Glutamatergic neuron (in vitro differentiated cells): ENCODE measurements around the gene HOXC4. TPM values are rescaled to one million over a fixed set of nuclear protein-coding genes. Genes with fewer than 3 reads are reported as not detected.

Experiments used
- DNase-seq: peaks from one replicate; pipeline ENCODE4 v3.0.0; 2022
- H3K27ac Mint-ChIP-seq: one replicate; pipeline ENCODE4 v1.8.0; 2020; ENCODE audit warnings: mild to moderate bottlenecking, mixed read lengths, inconsistent platforms; ENCODE audit not compliant: unreplicated experiment
- H3K27me3 Mint-ChIP-seq: one replicate; pipeline ENCODE4 v1.8.0; 2020; ENCODE audit warnings: mild to moderate bottlenecking, moderate library complexity, mixed read lengths, inconsistent platforms; ENCODE audit not compliant: unreplicated experiment
- H3K36me3 Mint-ChIP-seq: one replicate; pipeline ENCODE4 v1.8.0; 2020; ENCODE audit warnings: mild to moderate bottlenecking, mixed read lengths, inconsistent platforms; ENCODE audit not compliant: unreplicated experiment
- H3K4me1 Mint-ChIP-seq: one replicate; pipeline ENCODE4 v1.8.0; 2020; ENCODE audit warnings: mild to moderate bottlenecking, low read depth, mixed read lengths, inconsistent platforms; ENCODE audit not compliant: unreplicated experiment
- H3K4me3 Mint-ChIP-seq: one replicate; pipeline ENCODE4 v1.8.0; 2020; ENCODE audit warnings: mild to moderate bottlenecking, mixed read lengths, inconsistent platforms; ENCODE audit not compliant: unreplicated experiment
- H3K9me3 Mint-ChIP-seq: one replicate; pipeline ENCODE4 v1.8.0; 2020; ENCODE audit warnings: mild to moderate bottlenecking, moderate library complexity, mixed read lengths, inconsistent platforms; ENCODE audit not compliant: unreplicated experiment
- CTCF ChIP-seq: fragments of 200-600 bp; sonication (generic); IDR thresholded peaks from one replicate; pipeline ENCODE4 v1.5.0; 2021; ENCODE audit not compliant: partially characterized antibody, unreplicated experiment
- total RNA-seq: library from RNA; stranded (reverse); fragmentation: NEBNext Ultra II Directional; extraction: Animal tissue kit (Norgen Biotek cat#: 25700); gene quantifications from one replicate; pipeline ENCODE4 v1.2.1, GENCODE V29; 2021; ENCODE audit not compliant: unreplicated experiment

HOXC4 gene
- total RNA-seq, 1 donor from 2014 or later: not detected

GRCh38 chr12:54012631-54013409, 40.8 kb upstream of the HOXC4 start:
- no peak for DNase-seq
- TF ChIP-seq CTCF: no peak
- Mint-ChIP-seq H3K27me3 (peaks cover 46% of the 10 kb centered on the region), H3K4me3 (no peak overlapping the region), H3K27ac (no peak overlapping the region), H3K9me3 (peaks cover 6% of the 10 kb centered on the region), H3K36me3 (no peaks in the 10 kb centered on the region), H3K4me1 (peaks cover 6% of the 10 kb centered on the region)

GRCh38 chr12:54014377-54015017, 39.1 kb upstream of the HOXC4 start:
- no peak overlapping the region for H3K27ac Mint-ChIP-seq
- DNase-seq: no peak
- peaks cover 46% of the 10 kb centered on the region for H3K27me3 Mint-ChIP-seq
- peaks cover 6% of the 10 kb centered on the region for H3K9me3 Mint-ChIP-seq
- H3K36me3 Mint-ChIP-seq: no peaks in the 10 kb centered on the region
- no peak overlapping the region for H3K4me3 Mint-ChIP-seq
- peaks cover 9% of the 10 kb centered on the region for H3K4me1 Mint-ChIP-seq
- TF ChIP-seq CTCF: no peak

- no peaks in the 10 kb centered on the region for H3K36me3 Mint-ChIP-seq
These were observed 38.4 kb upstream of the HOXC4 start for GRCh38 chr12:54015018-54015931.

GRCh38 chr12:54016051-54016450, 37.6 kb upstream of the HOXC4 start:
- Mint-ChIP-seq H3K36me3 (no peaks in the 10 kb centered on the region), H3K4me3 (no peak overlapping the region), H3K4me1 (peaks cover 9% of the 10 kb centered on the region), H3K9me3 (peaks cover 6% of the 10 kb centered on the region), H3K27me3 (peaks cover 55% of the 10 kb centered on the region), H3K27ac (no peak overlapping the region)
- no peak for TF ChIP-seq CTCF
- no peak for DNase-seq

More at GRCh38 chr12:54015018-54015931, 38.4 kb upstream of the HOXC4 start:
- no peak overlapping the region for H3K27ac Mint-ChIP-seq
- no peak for DNase-seq
- peaks cover 9% of the 10 kb centered on the region for H3K4me1 Mint-ChIP-seq
- peaks cover 6% of the 10 kb centered on the region for H3K9me3 Mint-ChIP-seq
- peaks cover 53% of the 10 kb centered on the region for H3K27me3 Mint-ChIP-seq
- TF ChIP-seq CTCF: no peak
- H3K4me3 Mint-ChIP-seq: no peak overlapping the region
